ENCODE data around the gene TPCN1. TPM values are rescaled to one million over a fixed set of nuclear protein-coding genes. Genes with fewer than 3 reads are reported as not detected.

Gene TPCN1
- total RNA-seq, 3 donors from 2014 or later: 17.5 to 23.7 (median 20.8) TPM

DNA sequence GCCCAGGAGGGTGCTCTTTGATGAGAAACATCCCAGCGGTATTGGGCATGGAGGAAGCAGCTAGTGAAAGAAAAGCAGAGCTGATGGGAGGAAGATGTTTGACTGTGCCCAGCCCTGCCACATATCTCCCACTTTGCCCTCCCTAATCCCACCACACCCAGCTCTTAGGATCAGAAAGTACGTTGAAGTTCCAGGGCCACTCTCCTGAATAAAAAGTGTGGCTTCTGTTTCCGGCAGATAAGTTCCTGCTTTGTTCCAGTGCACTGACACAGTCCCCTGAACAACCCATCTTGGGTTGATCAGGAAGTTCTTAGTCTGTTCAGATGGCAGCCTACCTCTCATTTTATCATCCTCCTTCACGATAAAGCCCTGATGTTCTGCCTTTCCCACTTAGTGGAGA, 16.5 kb downstream of the TPCN1 start:
- H3K27me3 Mint-ChIP-seq (ENCODE audit: low read depth): no peaks in the 10 kb centered on the region
- H3K9me3 Mint-ChIP-seq: no peaks in the 10 kb centered on the region
- H3K36me3 Mint-ChIP-seq (ENCODE audit: insufficient read depth): peaks cover 17% of the 10 kb centered on the region
- no peak for ATAC-seq
- no peak for DNase-seq
- no peak overlapping the region for H3K4me3 Mint-ChIP-seq
- H3K4me1 Mint-ChIP-seq (ENCODE audit: low read depth): peaks cover 30% of the 10 kb centered on the region

DNA sequence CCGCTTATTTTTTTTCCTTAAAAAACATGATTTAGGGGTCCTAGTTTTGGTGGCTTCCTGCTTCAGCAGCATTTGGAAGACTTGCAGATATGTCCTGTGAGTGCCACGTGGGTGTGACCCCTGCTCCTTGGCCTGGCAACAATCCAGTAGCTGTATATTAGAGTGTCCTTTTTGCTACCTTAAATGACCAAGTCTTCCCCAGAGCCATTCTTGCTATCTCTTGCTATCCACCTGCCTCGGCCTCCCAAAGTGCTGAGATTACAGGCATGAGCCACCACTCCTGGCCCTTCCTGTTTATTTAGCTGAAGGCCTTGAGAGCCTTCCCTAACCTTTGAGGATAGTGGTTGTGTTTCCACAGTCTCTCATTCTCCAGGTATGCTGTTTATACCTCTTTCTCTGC, 17.0 kb downstream of the TPCN1 start:
- H3K9me3 Mint-ChIP-seq: no peaks in the 10 kb centered on the region
- no peak overlapping the region for H3K4me3 Mint-ChIP-seq
- no peak for DNase-seq
- H3K36me3 Mint-ChIP-seq (ENCODE audit: insufficient read depth): peaks cover 17% of the 10 kb centered on the region
- peaks cover 24% of the 10 kb centered on the region for H3K4me1 Mint-ChIP-seq (ENCODE audit: low read depth)
- no peaks in the 10 kb centered on the region for H3K27me3 Mint-ChIP-seq (ENCODE audit: low read depth)
- ATAC-seq: no peak

DNA sequence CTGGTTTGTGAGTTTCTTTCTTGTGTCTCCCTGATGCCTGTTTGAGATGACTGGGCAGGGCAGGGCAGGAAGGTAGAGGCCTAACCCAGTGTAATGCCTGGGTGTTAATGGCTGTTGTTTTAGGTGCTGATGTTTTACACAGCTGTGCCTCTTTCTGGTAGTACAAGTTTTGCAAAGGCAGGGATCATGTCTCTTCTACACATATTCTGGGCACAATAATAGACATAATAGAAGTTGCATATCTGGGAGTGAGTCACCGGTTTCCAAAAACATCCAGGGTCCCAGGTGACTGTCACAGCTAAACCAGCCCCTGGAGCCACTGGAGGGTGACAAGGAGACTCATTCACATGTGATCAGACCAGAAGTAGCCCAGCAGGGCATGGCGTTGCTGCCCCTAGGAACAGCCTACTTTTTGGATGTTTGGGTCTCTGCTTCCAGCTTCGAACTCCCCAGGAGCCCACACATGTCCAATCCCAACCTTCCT, 18.1 kb downstream of the TPCN1 start:
- Mint-ChIP-seq H3K36me3 (ENCODE audit: insufficient read depth) (peaks cover 15% of the 10 kb centered on the region), H3K27me3 (ENCODE audit: low read depth) (no peaks in the 10 kb centered on the region), H3K9me3 (no peaks in the 10 kb centered on the region), H3K4me1 (ENCODE audit: low read depth) (peaks cover 18% of the 10 kb centered on the region), H3K4me3 (no peak overlapping the region)
- DNase-seq (no peak), ATAC-seq (peak in 1 of 2 donors; percentile 30)

DNA sequence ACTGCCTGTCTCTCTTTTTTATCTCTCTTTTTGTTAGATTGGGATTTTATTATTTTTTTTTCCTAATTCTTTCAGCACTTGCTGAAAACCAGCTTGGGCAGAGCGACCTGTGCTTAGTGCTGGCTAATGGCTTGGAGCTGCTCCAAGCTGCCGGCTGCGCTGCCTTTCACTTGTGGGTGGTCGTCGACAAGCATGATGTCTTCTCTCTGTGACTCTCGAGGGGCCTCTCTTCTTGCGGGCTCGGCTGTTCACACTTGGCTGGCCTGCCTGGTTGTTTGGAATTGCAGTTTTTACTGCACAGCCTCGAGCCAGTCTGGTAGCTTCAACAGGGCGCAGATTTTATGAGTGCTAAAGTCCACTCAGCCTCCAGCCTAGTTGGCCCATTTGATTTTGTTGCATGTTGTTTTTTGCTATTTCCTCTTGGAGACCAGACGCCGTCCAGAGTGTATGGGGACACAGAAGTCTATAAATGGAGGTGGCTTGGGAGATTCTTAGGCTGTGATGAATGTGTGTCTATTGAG, 18.6 kb downstream of the TPCN1 start:
- Mint-ChIP-seq H3K27me3 (ENCODE audit: low read depth) (no peaks in the 10 kb centered on the region), H3K36me3 (ENCODE audit: insufficient read depth) (peaks cover 19% of the 10 kb centered on the region), H3K9me3 (no peaks in the 10 kb centered on the region), H3K4me3 (no peak overlapping the region), H3K4me1 (ENCODE audit: low read depth) (peaks cover 23% of the 10 kb centered on the region)
- ATAC-seq (no peak), DNase-seq (no peak)

DNA sequence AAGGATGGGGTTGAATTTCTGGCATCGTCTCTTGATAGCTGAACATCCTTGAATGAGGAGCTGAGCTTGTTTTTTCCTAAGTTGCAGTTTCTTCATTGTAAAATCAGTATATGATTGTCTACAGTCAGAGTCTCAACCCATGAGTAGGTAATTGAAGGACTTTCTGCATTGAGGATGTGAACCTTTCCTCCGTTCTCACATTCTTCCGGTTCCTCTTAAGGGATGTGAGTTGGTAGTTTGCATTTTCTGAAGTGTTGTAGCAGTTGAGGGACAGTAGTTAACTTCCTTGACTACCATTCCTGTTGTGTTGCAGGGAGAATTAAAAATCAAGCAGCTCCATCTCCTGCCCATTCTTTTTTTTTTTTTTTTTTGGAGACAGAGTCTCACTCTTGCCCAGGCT, 19.1 kb downstream of the TPCN1 start:
- Mint-ChIP-seq H3K36me3 (ENCODE audit: insufficient read depth) (peaks cover 19% of the 10 kb centered on the region), H3K4me3 (no peak overlapping the region), H3K4me1 (ENCODE audit: low read depth) (peaks cover 24% of the 10 kb centered on the region), H3K9me3 (no peaks in the 10 kb centered on the region), H3K27me3 (ENCODE audit: low read depth) (no peaks in the 10 kb centered on the region)
- DNase-seq (no peak), ATAC-seq (no peak)

DNA sequence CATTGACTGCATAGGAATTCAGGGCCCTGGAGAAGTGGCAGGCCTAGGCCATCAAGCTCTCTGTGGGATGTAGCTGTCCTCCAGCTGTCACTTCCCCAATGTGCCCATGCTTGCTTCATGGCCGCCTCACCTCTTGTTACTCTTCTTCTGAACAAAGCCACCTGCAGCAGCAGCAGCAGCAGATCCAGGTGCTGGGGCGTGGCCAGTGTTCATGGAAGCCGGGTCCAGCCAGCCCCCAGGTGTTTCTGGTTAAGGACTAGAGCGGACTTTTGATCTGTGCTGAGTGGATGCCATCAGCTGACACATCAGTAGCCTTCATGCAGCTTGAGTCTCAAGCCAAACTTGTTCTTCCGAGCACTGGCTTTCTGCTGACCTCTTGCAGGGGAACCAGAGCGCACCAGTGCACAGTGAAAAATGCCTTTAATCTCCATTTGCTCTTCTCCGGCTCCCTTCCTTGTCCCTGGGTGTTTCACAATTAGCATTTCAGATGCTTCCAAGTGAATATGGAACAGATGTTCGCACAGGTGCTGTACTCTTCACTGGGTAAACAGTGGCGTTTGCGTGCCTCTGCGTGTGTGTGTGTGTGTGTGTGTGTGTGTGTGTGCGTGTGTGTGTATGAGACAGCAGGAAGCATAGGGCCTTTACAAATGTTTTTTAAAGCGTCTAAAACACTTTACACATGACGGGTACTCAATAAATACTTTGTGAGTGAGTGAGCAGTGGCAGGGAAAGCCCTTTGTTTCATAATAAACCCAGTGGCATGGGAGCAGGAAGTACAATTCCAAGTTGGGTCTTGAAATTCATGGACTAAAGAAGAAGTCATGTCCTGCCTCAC, 20.1 kb downstream of the TPCN1 start:
- Mint-ChIP-seq H3K36me3 (ENCODE audit: insufficient read depth) (peaks cover 22% of the 10 kb centered on the region), H3K27me3 (ENCODE audit: low read depth) (no peaks in the 10 kb centered on the region), H3K4me1 (ENCODE audit: low read depth) (peaks cover 19% of the 10 kb centered on the region)

DNA sequence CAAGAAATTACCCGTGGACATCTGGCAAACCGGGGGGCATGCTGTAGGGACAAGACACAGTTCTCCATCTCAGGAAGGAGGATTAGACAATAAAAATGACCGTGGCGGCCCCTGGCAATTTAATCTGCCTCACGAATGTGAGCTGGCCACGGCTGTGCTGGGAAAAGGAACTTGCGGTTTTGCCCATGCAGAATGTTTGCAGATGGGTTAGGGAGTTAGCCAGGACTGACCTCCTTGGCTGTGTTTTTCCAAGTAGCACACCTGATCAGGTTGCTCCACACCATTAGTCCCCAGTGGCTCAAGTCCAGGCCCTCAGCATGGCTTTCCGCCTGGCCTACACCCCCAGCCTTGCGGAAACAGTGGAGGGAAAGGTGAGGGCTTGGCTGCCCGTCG, 20.8 kb downstream of the TPCN1 start:
- DNase-seq (no peak), ATAC-seq (no peak)
- Mint-ChIP-seq H3K9me3 (no peaks in the 10 kb centered on the region), H3K4me3 (no peak overlapping the region), H3K27me3 (ENCODE audit: low read depth) (no peaks in the 10 kb centered on the region), H3K4me1 (ENCODE audit: low read depth) (peaks cover 19% of the 10 kb centered on the region), H3K36me3 (ENCODE audit: insufficient read depth) (peaks cover 16% of the 10 kb centered on the region)

More for the DNA sequence above, 20.1 kb downstream of the TPCN1 start:
- DNase-seq (no peak), ATAC-seq (no peak)
- H3K4me3 Mint-ChIP-seq: no peak overlapping the region
- no peaks in the 10 kb centered on the region for H3K9me3 Mint-ChIP-seq

DNA sequence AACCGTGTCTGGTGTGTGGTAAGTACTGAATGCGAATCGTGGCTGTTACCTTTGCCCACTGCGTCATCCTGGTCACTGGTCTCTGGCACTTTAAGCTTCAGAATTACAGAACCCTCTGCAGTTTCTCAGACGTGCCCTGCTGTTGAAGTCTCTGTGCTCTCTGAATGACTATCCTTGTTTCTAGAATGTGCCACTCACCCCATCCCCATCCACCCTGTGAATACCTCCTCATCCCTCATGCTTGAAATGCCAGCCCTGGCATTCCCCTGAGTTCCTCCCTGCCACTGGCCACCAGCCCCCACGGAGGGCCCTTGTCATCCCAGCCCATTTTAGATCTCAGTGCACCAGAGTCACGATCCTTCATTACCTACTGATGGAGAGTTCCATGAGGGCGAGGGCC, 21.3 kb downstream of the TPCN1 start:
- Mint-ChIP-seq H3K4me1 (ENCODE audit: low read depth) (peaks cover 19% of the 10 kb centered on the region), H3K36me3 (ENCODE audit: insufficient read depth) (peaks cover 16% of the 10 kb centered on the region), H3K9me3 (no peaks in the 10 kb centered on the region), H3K4me3 (no peak overlapping the region), H3K27me3 (ENCODE audit: low read depth) (no peaks in the 10 kb centered on the region)
- DNase-seq (no peak), ATAC-seq (no peak)

DNA sequence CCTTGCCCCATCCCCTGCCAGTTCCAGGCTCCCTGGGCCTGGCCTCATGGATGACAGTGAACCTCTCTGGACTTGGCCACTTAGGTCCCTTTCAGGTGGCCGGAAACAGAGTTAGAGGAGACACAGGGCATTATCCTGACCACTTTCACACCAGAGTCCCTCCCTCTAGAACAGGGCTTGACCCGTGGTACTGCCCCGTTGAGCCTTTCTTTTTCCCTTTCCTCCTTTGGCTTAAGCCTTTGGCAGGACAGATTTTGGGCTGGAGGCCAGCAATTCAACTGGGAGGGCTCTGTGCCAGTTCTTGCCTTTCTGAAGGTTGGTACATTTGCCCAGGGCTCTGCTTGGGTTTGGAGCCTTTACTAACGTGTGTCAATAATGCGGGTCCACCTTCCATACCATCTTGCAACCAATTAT, 22.8 kb downstream of the TPCN1 start:
- no peak overlapping the region for H3K4me3 Mint-ChIP-seq
- H3K9me3 Mint-ChIP-seq: no peaks in the 10 kb centered on the region
- peaks cover 20% of the 10 kb centered on the region for H3K36me3 Mint-ChIP-seq (ENCODE audit: insufficient read depth)

DNA sequence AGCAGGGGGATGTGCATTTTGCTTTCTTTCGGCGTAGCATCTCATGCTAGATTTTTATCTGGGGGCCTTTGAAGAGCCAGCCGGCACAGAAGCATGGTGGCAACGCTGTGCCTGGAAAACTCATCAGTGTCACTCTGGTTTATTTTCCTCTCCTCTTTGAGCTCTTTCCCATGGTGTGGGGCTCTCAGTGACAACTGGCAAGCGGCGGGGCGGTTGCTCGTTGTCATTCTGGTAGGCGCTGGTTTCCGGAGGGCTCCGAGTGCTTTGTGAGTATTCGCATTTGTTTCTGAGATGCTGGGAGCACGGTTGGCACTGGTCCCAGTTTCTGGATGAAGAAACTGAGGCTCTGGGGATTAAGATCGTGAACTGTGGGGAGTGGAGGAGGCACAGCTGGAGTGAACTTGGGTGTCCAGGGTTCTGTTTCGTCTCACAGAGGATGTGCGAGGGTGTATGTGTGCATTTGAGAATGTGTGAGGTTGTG, 23.3 kb downstream of the TPCN1 start:
- no peak for DNase-seq

More for the DNA sequence above, 22.8 kb downstream of the TPCN1 start:
- Mint-ChIP-seq H3K27me3 (ENCODE audit: low read depth) (no peaks in the 10 kb centered on the region), H3K4me1 (ENCODE audit: low read depth) (peaks cover 19% of the 10 kb centered on the region)
- no peak for ATAC-seq
- DNase-seq: no peak

DNA sequence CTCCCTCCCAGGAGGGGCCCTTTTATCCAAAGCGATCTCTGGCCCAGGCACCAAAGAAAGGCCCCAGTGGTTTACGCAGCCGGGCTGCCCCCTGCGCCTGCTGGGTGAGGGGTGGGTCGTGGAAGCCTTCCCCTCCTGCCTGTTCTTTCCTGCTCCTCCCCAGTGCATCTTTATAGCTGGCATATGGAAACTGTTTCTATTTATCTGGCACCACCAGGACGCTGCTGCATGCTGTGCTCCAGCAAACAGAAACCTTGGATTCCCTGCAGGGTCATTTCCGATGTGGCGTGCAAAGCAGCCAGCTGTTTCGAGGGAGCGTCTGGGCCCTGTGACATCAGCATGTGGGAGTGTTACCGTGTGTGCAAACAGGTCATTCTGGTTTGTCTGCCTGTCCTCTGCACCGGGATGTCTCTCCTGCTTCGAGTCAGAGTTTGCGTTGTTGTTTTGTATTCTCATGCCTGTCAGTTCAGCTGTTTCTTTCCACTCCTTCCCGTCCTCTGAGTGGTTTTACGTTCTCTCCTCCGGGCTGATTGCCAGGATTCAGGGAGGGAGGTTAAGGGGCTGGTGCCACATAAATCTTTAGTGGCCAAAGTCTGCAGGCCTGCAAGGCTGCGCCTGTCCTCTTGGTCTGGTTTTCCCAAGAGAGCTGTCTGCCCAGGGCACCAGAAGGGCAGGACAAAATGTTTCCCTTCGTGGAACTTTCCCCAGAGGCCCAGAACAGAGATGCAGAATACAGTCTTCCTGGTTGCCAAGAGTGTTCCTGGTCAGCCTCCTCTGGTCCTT, 24.6 kb downstream of the TPCN1 start:
- DNase-seq (no peak), ATAC-seq (no peak)
- H3K36me3 Mint-ChIP-seq (ENCODE audit: insufficient read depth): peaks cover 11% of the 10 kb centered on the region
- H3K4me1 Mint-ChIP-seq (ENCODE audit: low read depth): peaks cover 7% of the 10 kb centered on the region
- no peak overlapping the region for H3K4me3 Mint-ChIP-seq
- H3K27me3 Mint-ChIP-seq (ENCODE audit: low read depth): no peaks in the 10 kb centered on the region
- H3K9me3 Mint-ChIP-seq: no peaks in the 10 kb centered on the region

More for the DNA sequence above, 23.3 kb downstream of the TPCN1 start:
- Mint-ChIP-seq H3K27me3 (ENCODE audit: low read depth) (no peaks in the 10 kb centered on the region), H3K36me3 (ENCODE audit: insufficient read depth) (peaks cover 18% of the 10 kb centered on the region), H3K4me3 (peak overlapping the region; percentile 50), H3K9me3 (no peaks in the 10 kb centered on the region), H3K4me1 (ENCODE audit: low read depth) (peaks cover 16% of the 10 kb centered on the region)
- ATAC-seq: no peak

DNA sequence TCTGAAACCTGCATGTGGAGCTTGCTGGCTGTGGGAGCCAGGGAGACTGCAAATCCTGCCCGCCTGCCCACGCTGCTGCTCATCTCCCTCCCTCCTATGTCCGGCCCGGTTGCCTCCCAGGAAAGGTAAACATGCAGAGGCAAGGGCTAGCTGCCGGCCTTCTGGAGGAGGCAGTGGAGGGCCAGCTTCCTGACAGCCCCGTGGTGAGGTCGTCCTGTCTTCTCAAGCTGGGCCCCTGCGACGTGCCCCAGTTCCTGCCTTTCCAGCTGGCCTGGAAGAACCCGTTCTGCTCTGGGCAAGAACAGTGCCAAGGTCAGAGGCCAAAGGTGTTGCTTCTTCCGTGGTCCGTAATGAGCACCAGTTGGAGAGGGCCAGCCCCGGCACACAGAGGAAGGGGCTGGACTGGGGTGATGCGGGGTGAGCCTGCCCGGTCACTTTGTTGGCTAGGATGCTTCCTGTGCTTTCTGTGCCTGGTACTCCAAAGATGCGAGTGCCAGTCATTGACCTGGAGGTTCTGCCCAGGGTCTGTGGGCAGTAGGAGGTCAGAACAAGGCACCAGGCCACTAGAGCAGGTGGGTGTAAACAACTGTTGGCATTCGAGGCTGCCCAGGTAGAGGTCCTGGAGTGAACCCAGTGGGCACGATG, 25.3 kb downstream of the TPCN1 start:
- Mint-ChIP-seq H3K4me1 (ENCODE audit: low read depth) (peaks cover 7% of the 10 kb centered on the region), H3K9me3 (no peaks in the 10 kb centered on the region), H3K4me3 (no peak overlapping the region), H3K36me3 (ENCODE audit: insufficient read depth) (peaks cover 13% of the 10 kb centered on the region), H3K27me3 (ENCODE audit: low read depth) (no peaks in the 10 kb centered on the region)
- DNase-seq (no peak), ATAC-seq (no peak)

DNA sequence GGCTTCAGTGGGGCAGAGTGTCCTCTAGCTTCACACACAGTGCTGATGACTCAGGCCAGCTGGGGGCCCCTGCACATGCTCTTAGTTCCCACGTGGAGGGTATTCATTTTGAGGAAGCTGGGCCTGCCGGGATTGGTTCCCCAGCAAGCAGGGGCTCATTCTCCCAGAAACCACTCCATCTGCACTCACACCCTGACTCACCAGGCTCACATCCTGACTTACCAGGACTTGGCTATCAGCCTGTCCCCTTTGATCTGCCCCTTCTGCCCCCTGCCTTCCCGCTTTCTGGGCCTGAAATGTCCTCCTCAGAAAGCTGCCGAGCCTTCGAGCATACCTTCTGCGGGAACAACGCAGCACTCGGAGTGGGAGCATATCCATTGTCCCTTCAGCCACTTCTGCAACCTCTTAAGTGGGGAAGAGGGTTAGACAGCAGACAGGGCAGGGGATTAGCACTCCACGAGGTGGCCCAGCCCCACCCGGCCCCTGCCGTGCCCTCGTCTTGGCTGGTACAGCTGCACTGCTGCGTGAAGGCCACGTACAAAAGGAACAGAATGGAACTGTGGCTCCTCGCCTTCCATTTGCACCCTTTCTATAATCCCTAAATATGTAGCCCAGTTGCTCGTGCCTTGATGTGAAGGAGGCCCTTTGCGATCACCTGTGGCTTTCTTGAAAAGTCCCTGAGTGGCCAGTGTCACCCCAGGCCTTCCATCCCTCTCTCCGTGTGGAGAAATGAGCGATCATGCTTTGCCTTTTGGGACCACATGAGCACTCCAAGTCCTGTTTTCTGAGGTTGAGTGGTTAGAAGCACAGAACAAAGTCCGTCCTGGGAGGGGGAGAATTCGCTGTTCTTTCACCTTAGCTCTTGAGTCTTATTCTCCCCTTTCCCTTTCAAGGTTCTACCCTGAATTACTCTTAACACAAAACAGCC, 26.1 kb downstream of the TPCN1 start:
- Mint-ChIP-seq H3K27me3 (ENCODE audit: low read depth) (no peaks in the 10 kb centered on the region), H3K4me1 (ENCODE audit: low read depth) (peaks cover 7% of the 10 kb centered on the region), H3K4me3 (no peak overlapping the region), H3K9me3 (peaks cover 5% of the 10 kb centered on the region), H3K36me3 (ENCODE audit: insufficient read depth) (peaks cover 18% of the 10 kb centered on the region)
- DNase-seq (no peak), ATAC-seq (no peak)
